Calu3 (cell line): ENCODE measurements around the gene RDH13. TPM values are rescaled to one million over a fixed set of nuclear protein-coding genes. Genes with fewer than 3 reads are reported as not detected.

Experiments
- BruUV-seq: library from RNA; stranded (reverse); fragments of 400-500 nt; replicated peaks from 2 replicates; lab custom pipeline; 2021; lab: Mats Ljungman, UMichigan
- CTCF ChIA-PET: fragments of 300-600 bp; sonication (Branson Sonifier 250); formaldehyde crosslinking; loops from one replicate; lab custom pipeline; 2022; ENCODE audit warnings: antibody characterized with exemption; lab: Charles Lee
- DNase-seq: peaks from one replicate; pipeline ENCODE4 v3.0.0; 2022
- H3K27ac Mint-ChIP-seq: one replicate; pipeline ENCODE4 v1.8.0; 2022; ENCODE audit warnings: mixed read lengths; ENCODE audit not compliant: unreplicated experiment
- H3K27me3 Mint-ChIP-seq: one replicate; pipeline ENCODE4 v1.8.0; 2022; ENCODE audit warnings: mixed read lengths; ENCODE audit not compliant: unreplicated experiment
- H3K36me3 Mint-ChIP-seq: one replicate; pipeline ENCODE4 v1.8.0; 2022; ENCODE audit warnings: mild to moderate bottlenecking, moderate library complexity, mixed read lengths; ENCODE audit not compliant: insufficient read depth, unreplicated experiment
- H3K4me1 Mint-ChIP-seq: one replicate; pipeline ENCODE4 v1.8.0; 2022; ENCODE audit warnings: mild to moderate bottlenecking, low read depth, mixed read lengths; ENCODE audit not compliant: unreplicated experiment
- H3K4me3 Mint-ChIP-seq: one replicate; pipeline ENCODE4 v1.8.0; 2022; ENCODE audit warnings: mild to moderate bottlenecking, low read depth, moderate library complexity, mixed read lengths; ENCODE audit not compliant: unreplicated experiment
- H3K9me3 Mint-ChIP-seq: one replicate; pipeline ENCODE4 v1.8.0; 2022; ENCODE audit warnings: low read depth, mixed read lengths; ENCODE audit not compliant: unreplicated experiment
- intact Hi-C: fragments of 100-400 bp; cut with micrococcal nuclease; formaldehyde crosslinking; loops from one replicate; pipeline ENCODE4 v1.10.0; 2022; ENCODE audit not compliant: unreplicated experiment
- total RNA-seq: library from RNA; stranded (reverse); gene quantifications from 2 replicates; pipeline ENCODE4 v1.2.3, GENCODE V29; 2022
- TF ChIP-seq, protein P1 (sequence below): fragments of 200-600 bp; IDR thresholded peaks from one replicate; pipeline ENCODE4 v1.8.0; 2022; ENCODE audit warnings: antibody characterized with exemption; ENCODE audit not compliant: unreplicated experiment

Gene RDH13
- total RNA-seq, 1 experiment from 2014 or later = 50.1 TPM

- Mint-ChIP-seq H3K4me3 (no peak overlapping the region), H3K9me3 (no peaks in the 10 kb centered on the region), H3K36me3 (no peaks in the 10 kb centered on the region), H3K27ac (no peak overlapping the region), H3K4me1 (no peaks in the 10 kb centered on the region), H3K27me3 (no peaks in the 10 kb centered on the region)
- CTCF ChIA-PET = no interaction called here
- intact Hi-C loops = no loop called here
- no peak for DNase-seq
- no TSS peak for BruUV-seq
- TF ChIP-seq, protein P1, sequence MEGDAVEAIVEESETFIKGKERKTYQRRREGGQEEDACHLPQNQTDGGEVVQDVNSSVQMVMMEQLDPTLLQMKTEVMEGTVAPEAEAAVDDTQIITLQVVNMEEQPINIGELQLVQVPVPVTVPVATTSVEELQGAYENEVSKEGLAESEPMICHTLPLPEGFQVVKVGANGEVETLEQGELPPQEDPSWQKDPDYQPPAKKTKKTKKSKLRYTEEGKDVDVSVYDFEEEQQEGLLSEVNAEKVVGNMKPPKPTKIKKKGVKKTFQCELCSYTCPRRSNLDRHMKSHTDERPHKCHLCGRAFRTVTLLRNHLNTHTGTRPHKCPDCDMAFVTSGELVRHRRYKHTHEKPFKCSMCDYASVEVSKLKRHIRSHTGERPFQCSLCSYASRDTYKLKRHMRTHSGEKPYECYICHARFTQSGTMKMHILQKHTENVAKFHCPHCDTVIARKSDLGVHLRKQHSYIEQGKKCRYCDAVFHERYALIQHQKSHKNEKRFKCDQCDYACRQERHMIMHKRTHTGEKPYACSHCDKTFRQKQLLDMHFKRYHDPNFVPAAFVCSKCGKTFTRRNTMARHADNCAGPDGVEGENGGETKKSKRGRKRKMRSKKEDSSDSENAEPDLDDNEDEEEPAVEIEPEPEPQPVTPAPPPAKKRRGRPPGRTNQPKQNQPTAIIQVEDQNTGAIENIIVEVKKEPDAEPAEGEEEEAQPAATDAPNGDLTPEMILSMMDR = no peak
Observed at GRCh38 chr19:55018633-55019032, 44.3 kb downstream of the RDH13 start.

GRCh38 chr19:55018216-55018615 lies 44.7 kb downstream of the RDH13 start:
- DNase-seq = no peak
- intact Hi-C loops = no loop called here
- Mint-ChIP-seq H3K27me3 (no peaks in the 10 kb centered on the region), H3K36me3 (no peaks in the 10 kb centered on the region), H3K9me3 (no peaks in the 10 kb centered on the region), H3K27ac (no peak overlapping the region), H3K4me3 (no peak overlapping the region), H3K4me1 (no peaks in the 10 kb centered on the region)
- CTCF ChIA-PET = no interaction called here
- no TSS peak for BruUV-seq
- TF ChIP-seq, protein P1 = no peak

GRCh38 chr19:55016017-55016416 lies 46.9 kb downstream of the RDH13 start:
- H3K9me3 Mint-ChIP-seq = no peaks in the 10 kb centered on the region

GRCh38 chr19:55015126-55015525 lies 47.8 kb downstream of the RDH13 start:
- Mint-ChIP-seq H3K9me3 (no peaks in the 10 kb centered on the region), H3K27ac (no peak overlapping the region), H3K4me1 (peaks cover 7% of the 10 kb centered on the region), H3K36me3 (no peaks in the 10 kb centered on the region), H3K27me3 (no peaks in the 10 kb centered on the region), H3K4me3 (no peak overlapping the region)
- CTCF ChIA-PET = no interaction called here
- DNase-seq = no peak
- TF ChIP-seq, protein P1 = no peak
- BruUV-seq = no TSS peak
- intact Hi-C loops = no loop called here

More at GRCh38 chr19:55016017-55016416, 46.9 kb downstream of the RDH13 start:
- Mint-ChIP-seq H3K27me3 (no peaks in the 10 kb centered on the region), H3K4me3 (no peak overlapping the region), H3K36me3 (no peaks in the 10 kb centered on the region), H3K4me1 (peaks cover 7% of the 10 kb centered on the region), H3K27ac (no peak overlapping the region)
- intact Hi-C loops = no loop called here
- BruUV-seq = no TSS peak
- TF ChIP-seq, protein P1 = no peak
- DNase-seq = no peak
- CTCF ChIA-PET = interaction anchor here (0.7 kb wide), 1 partner anchor 16 kb away, joined by 3 read pairs; no protein-coding TSS in a partner anchor
